Testis (tissue), 3 donors: ENCODE results near the gene NOS1. TPM values are rescaled to one million over a fixed set of nuclear protein-coding genes. Genes with fewer than 3 reads are reported as not detected.

ENCODE experiments used
- DNase-seq: peaks from one replicate; pipeline ENCODE4 v3.0.0-alpha.2; 2019
- H3K27ac ChIP-seq, 2 donors: fragments of 200-600 bp; sonication (generic); one replicate each; pipeline ENCODE4 v1.5.1; 2019
- H3K27me3 ChIP-seq: fragments of 200-600 bp; sonication (generic); one replicate; pipeline ENCODE4 v1.5.1; 2019
- H3K36me3 ChIP-seq: fragments of 200-600 bp; sonication (generic); one replicate; pipeline ENCODE4 v1.5.1; 2017; ENCODE audit warnings: low read depth; ENCODE audit errors: missing control alignments
- H3K4me1 ChIP-seq: fragments of 200-600 bp; sonication (generic); one replicate; pipeline ENCODE4 v1.5.1; 2019
- H3K4me3 ChIP-seq, 2 donors: fragments of 200-600 bp; sonication (generic); one replicate each; pipeline ENCODE4 v1.5.1; 2017 to 2019
- H3K9me3 ChIP-seq: fragments of 200-600 bp; sonication (generic); one replicate; pipeline ENCODE4 v1.5.1; 2017
- CTCF ChIP-seq, 3 experiments: fragments of 450-650 bp in 2 of 3; fragments of 200-600 bp in 1 of 3; sonication (generic) in 1 of 3; IDR thresholded peaks; one replicate each; pipeline ENCODE4 v1.5.1; 2016 to 2019; ENCODE audit warnings: antibody characterized with exemption in 3 of 3, mild to moderate bottlenecking in 2 of 3, moderate library complexity in 1 of 3
- POLR2A ChIP-seq: fragments of 450-650 bp; IDR thresholded peaks from one replicate; pipeline ENCODE4 v1.6.1; 2017; ENCODE audit warnings: antibody characterized with exemption, mild to moderate bottlenecking, moderate library complexity
- WGBS, 2 donors: methylation state at CpG; one replicate each; pipeline ENCODE4 v1.1.5; 2018; 5-methylcytosine and 5-hydroxymethylcytosine counted together
- intact Hi-C: fragments of 100-400 bp; cut with DNase I; formaldehyde crosslinking; loops from one replicate; pipeline ENCODE4 v1.15.1; 2023; ENCODE audit warnings: low total_unique reads
- polyA plus RNA-seq: library from polyadenylated mRNA; stranded (reverse); fragments of 350-450 nt; fragmentation: Illumina TruSeq; extraction: RNeasy Lipid Tissue Mini Kit (QIAGEN cat#74804); gene quantifications from one replicate; pipeline ENCODE4 v1.2.3, GENCODE V29; 2014; ENCODE audit warnings: low read depth, low replicate concordance; ENCODE audit not compliant: insufficient read depth
- total RNA-seq, 2 donors: library from RNA; depleted of rRNA; stranded (reverse); fragments of >200 nt; gene quantifications; one replicate each; pipeline ENCODE4 v1.2.3, GENCODE V29; 2016

Gene NOS1
- total and polyA plus RNA-seq, 3 donors from 2014 or later: 1.5 to 3.8 (median 3.1) TPM

DNA sequence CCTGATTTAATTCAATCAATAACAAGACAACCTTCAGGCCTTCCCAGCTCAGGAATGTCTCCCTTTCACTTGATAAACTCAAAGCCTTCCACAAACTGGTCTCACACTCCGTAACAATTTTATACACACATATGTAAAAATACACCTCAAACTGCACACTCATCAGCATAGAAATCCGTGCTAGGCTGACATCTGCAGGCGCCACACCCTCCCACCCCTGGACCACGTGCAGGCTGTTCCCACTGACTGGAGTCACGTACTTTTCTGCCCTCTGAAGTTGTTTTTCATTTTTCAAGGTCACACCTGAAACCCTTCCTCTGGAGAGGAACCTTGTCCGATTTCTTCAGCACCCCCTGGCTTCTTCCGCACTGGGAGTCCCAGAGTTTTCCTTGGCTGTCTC lies 198.8 kb downstream of the NOS1 start:
- no peaks in the 10 kb centered on the region for H3K36me3 ChIP-seq
- WGBS, 2 donors: 36 to 56% methylated on average over 7 of the region's 7 CpGs
- H3K4me3 ChIP-seq: no peak overlapping the region
- intact Hi-C loops: no loop called here
- H3K27me3 ChIP-seq: no peaks in the 10 kb centered on the region
- DNase-seq: no peak
- H3K9me3 ChIP-seq: no peaks in the 10 kb centered on the region
- TF ChIP-seq CTCF (IDR thresholded peaks at IDR 0.05) (no peak), POLR2A (no peak)
- peak overlapping the region; percentile 71 to 72 for H3K27ac ChIP-seq
- H3K4me1 ChIP-seq: peaks cover 80% of the 10 kb centered on the region

GRCh38 chr12:117162167-117162539 lies 199.3 kb downstream of the NOS1 start:
- Histone ChIP-seq H3K4me3 (no peak overlapping the region), H3K4me1 (peaks cover 78% of the 10 kb centered on the region), H3K36me3 (no peaks in the 10 kb centered on the region), H3K27me3 (no peaks in the 10 kb centered on the region), H3K27ac (peak overlapping the region; percentile 71 to 72), H3K9me3 (no peaks in the 10 kb centered on the region)
- no peak for DNase-seq
- TF ChIP-seq POLR2A (no peak), CTCF (IDR thresholded peaks at IDR 0.05) (no peak)
- WGBS, 2 donors: 34 to 58% methylated on average over 8 of the region's 8 CpGs
- intact Hi-C loops: no loop called here

GRCh38 chr12:117161460-117162166 lies 199.8 kb downstream of the NOS1 start:
- 32 to 52% methylated on average over 10 of the region's 10 CpGs for WGBS, 2 donors
- no peaks in the 10 kb centered on the region for H3K9me3 ChIP-seq
- no peaks in the 10 kb centered on the region for H3K36me3 ChIP-seq
- peak; percentile 90 for DNase-seq
- TF ChIP-seq POLR2A: no peak
- intact Hi-C loops: no loop called here
- no peak overlapping the region for H3K4me3 ChIP-seq
- peak overlapping the region; percentile 71 to 72 for H3K27ac ChIP-seq
- peaks cover 72% of the 10 kb centered on the region for H3K4me1 ChIP-seq
- no peaks in the 10 kb centered on the region for H3K27me3 ChIP-seq

DNA sequence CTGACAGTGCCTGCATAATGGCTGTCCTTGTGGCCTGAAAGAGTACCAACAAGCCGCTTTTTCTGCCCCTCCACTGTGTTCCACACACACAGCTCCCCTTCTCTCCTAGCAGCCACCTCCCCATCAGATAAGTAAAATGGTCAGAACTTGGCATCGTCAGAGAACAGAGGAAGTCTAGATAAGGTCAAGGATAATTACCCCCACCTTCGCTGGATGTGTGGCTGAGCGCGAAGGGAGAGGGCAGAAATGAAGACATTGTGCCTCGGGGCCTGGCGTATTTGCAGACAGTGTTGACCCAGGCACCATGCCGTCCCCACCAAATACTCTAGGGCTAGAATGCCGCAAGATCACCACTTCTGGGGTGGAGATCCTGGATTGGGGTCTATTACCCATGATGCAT lies 201.8 kb downstream of the NOS1 start:
- no peaks in the 10 kb centered on the region for H3K27me3 ChIP-seq
- no peak overlapping the region for H3K4me3 ChIP-seq
- no peaks in the 10 kb centered on the region for H3K9me3 ChIP-seq
- DNase-seq: no peak
- intact Hi-C loops: no loop called here
- no peak for TF ChIP-seq CTCF (IDR thresholded peaks at IDR 0.05)
- no peak for TF ChIP-seq POLR2A
- H3K36me3 ChIP-seq: no peaks in the 10 kb centered on the region
- peaks cover 62% of the 10 kb centered on the region for H3K4me1 ChIP-seq
- H3K27ac ChIP-seq: peak overlapping the region; percentile 71 to 72
- WGBS, 2 donors: 56 to 89% methylated on average over 9 of the region's 9 CpGs

DNA sequence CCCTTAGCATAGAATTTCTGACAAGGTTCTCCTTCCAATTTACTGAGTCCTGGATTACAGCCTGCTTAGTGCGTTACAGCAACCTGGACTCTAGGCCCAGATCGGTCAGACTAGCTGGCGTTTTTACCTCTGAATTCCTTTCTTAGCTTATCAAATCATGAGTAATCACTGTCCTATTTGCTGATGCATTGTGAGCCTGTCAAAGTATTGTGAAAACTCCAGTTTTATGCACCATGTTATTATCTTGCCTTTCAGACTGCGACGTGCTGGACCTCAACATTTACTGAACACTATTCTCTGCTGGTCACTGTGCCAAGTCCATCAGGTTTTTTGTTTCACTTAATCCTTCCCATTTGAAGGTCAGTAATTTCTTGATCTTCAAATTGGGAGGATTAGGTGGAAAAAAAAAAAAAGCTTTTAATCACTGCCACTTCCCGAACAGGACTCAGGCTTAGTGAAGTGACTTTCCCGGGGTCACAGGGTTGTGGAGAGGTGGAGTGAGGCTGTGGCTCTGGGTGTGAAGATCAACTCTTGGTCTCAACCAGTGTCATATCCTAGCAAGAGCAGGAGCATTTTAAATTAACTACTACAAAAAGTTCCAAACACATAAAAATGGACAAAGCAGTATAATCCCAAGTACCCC lies 202.4 kb downstream of the NOS1 start:
- TF ChIP-seq CTCF (IDR thresholded peaks at IDR 0.05) (no peak), POLR2A (no peak)
- Histone ChIP-seq H3K9me3 (no peaks in the 10 kb centered on the region), H3K4me3 (no peak overlapping the region), H3K27me3 (no peaks in the 10 kb centered on the region), H3K27ac (peak overlapping the region; percentile 71 to 72), H3K36me3 (no peaks in the 10 kb centered on the region), H3K4me1 (peaks cover 62% of the 10 kb centered on the region)
- WGBS, 2 donors: 56 to 65% methylated on average over 7 of the region's 7 CpGs
- DNase-seq: no peak
- intact Hi-C loops: no loop called here

Other genes with a start within 250 kb of the NOS1 start
- gene FBXO21, start 171.2 kb downstream of the NOS1 start, total RNA-seq: 100 to 1,000 TPM; 290 to 519 TPM
- 101 TPM for gene FBXO21, start 171.2 kb downstream of the NOS1 start, polyA plus RNA-seq